Hematopoietic multipotent progenitor cell (in vitro differentiated cells): ENCODE data around the gene SLIT3. TPM values are rescaled to one million over a fixed set of nuclear protein-coding genes. Genes with fewer than 3 reads are reported as not detected.

ENCODE experiments used
- DNase-seq, 3 donors: peaks; one replicate each; pipeline ENCODE4 v3.0.0-alpha.2; 2011 to 2015; ENCODE audit warnings: low read depth in 2 of 3, low spot score in 2 of 3
- total RNA-seq: library from RNA; depleted of rRNA; stranded (reverse); fragments of >200 nt; gene quantifications from one replicate; pipeline ENCODE4 v1.2.3, GENCODE V29; 2012

SLIT3 gene
- total RNA-seq, 1 donor = under 0.01 TPM

DNA sequence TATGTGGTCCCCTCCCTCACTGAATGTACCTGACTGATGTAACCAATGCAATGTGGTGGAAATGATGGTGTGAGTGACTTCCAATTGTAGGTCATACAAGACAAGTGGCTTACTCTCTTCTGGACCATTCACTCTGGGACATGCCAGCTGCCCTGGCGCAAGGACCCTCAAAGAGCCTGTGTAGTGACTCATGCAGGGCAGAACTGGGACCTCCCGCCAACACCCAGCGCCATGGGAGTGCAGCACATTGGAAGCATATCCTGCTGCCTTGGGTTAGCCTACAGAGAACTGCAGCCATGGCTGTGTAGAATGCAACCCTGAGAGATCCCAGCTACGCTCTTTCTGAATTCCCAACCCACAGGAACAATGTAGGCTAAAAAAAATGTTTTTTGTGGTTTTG, 631.8 kb downstream of the SLIT3 start:
- DNase-seq = no peak

GRCh38 chr5:168668078-168668477, 632.9 kb downstream of the SLIT3 start:
- no peak for DNase-seq

DNA sequence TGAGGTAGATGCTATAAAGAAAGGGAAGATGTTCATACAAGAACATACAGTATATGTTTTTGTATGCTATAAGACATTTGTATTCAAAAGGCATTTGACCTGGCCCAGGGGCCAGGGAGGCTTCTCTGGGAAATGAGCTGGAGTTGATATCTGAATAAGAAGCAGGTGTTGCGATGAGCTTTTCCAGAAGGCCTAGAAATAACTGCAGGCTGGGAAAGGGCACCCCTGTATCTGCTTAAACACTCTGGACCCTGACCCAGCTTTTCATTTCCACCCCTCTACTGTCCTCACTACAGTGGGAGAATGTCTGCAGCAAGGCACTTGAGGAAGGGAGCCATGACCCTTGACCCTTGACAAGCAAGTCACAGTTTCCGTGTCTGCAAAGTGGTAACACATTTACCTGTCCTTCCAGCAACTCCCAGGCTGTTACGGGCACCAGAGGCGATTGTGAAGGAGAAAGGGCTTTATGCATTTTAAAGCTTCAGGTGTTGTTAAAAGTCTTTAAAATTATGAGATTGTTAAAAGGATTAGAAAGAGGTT, 633.6 kb downstream of the SLIT3 start:
- DNase-seq = no peak

DNA sequence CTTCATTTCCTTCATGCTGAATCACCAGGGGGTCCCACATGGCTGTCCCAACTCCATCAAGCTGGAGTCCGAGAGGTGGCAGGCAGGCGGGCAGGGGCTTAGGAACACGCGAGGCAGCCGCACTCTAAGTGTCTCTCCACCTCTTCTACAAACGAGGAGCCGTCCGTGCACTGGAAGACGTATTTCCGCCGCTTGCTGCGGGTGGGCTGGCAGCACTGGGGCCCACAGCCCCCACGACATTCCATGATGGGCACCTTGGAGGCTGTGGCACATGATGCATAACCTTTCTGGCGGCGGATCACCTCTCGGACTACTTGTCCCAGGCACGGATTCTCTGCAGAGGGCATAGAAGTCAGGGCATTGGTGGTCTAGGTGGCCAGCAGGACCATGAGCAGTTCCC, 634.6 kb downstream of the SLIT3 start:
- no peak for DNase-seq

DNA sequence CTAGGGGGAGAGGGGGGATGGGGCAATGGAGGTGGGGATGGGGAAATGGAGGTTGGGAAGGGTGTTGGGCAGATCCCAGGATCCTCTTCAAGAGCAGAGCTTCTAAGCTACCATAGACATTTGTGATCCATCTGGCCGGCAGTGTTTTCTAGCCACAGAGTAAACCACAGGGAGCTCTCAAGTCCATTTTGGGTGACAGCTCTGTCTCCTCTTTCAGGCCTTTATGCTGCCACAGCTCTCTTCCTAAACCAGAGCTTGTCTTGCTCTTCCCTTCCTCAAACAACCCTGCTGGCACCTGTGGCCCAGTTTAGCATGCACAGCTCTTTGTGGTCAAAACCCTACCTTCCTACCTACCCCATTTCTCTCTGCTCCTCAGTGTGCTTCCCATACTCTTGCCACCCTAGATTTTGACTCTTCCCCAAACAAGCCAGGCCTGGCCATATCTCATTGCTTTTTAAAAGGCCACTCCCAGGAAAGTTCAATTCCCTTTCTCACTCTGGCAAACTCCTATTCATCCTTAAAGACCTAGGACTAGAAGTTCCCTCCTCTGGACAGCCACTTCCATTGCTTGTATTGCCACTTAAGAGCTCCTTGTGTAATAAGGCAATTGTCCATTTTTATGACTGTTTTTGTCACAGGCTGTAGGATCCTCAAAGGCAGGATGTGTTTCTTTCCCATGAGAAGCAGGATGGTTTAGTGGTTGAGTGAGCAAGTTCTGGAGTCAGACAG, 637.5 kb downstream of the SLIT3 start:
- DNase-seq = no peak

DNA sequence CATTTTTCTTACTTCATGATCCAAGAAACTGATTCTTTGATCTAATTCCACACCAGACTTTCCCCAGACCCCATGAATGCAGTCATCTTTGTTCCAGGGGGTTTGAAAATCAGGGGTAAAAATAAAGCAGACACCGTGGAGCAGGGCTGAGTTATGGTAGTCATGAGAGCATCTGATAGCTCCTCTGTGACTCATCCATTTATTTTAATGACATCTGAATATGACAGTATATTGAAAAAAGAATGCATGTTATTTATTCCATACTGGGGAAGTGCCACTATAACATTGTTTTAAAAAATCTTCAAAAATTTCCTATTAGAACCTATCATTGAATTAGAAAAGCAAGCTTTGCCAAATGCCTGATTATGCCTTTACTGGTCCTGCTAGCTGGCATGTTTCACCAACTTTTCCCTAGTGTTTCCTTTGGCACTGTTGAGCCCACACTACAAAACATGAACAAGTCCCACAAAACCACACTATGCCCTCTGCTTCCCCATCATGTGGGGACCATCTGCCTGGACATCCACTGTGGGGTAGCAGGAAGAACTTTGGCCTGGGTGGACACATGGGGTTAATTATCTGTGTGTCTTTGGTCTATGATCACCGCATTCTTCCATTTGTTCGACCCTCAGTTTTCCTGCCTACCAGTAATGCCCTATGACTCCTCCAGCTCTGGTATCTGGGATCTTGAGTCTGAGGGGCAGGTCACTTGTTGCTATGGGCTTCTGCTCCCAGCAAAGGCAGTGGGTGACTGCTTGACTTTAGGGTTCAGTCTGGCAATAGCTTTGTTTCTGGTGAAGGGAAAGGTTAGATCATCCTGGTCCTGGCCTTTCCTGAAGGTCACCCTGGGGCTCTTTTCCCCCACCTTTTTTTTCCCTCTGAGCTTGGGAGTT, 639.1 kb downstream of the SLIT3 start:
- DNase-seq = no peak

DNA sequence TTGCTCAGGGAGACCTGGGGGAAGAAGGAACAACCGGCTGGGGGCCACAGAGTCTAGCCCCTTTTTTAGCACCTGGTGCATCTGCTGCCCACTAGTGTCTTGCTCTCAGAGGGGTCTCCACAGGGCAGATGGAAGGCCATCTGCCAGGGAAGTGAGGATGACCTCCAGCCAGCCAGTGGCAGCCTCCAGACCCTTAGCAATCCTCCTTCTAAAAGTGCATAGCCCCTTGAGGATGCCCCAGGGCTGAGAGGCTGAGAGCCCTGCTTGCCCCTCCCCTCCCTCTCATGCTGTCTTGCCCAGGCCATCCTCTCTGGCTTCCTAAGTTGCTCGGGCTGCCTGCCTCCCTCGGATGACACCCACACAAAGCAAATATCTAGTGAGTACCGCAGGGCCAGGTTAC, 640.2 kb downstream of the SLIT3 start:
- DNase-seq = no peak

DNA sequence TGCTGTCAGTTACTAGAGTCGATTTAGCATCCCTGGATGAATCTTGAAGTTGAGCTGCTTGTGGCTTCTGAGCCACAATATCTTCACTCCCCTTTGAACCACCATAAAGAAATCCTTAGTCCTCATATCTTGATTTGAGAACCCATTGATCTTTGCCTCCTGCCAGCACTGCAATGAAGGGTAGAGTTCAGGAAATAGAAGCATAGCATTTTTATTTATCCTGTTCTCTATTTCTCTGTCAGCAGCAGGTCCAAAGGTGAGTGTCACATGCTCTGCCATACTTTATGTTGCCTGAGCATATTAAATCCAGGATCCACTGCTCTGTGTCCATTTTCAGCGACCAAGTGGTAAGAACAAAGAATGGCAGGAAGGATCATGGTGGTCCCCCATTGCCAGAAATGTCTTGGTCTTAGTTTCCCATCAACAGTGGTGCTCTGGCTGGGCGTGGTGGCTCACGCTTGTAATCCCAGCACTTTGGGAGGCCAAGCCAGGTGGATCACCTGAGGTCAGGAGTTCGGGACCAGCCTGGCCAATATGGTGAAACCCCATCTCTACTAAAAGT, 641.6 kb downstream of the SLIT3 start:
- no peak for DNase-seq

DNA sequence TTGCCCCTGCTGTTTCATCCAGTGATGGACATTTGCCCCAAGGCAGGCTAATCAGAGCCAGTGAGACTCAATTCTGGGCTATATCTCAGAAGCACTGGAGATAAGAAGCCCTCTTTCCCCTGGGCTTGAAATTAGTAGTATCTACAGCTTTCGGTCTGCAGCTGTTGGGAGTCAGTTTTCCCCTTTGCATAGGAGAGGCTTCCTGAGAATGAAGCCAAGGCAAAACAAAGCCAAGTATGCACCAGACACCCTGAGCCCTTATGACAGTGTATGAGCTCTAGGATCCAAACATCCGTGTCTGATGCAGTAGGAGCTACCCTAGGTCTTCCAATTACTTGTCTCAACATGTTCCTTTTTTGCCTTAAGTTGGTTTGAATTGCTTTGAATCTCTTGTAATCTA, 642.5 kb downstream of the SLIT3 start:
- DNase-seq = no peak

GRCh38 chr5:168656633-168657032, 644.3 kb downstream of the SLIT3 start:
- no peak for DNase-seq

- no peak for DNase-seq
These were observed 645.6 kb downstream of the SLIT3 start for GRCh38 chr5:168655316-168655715.

DNA sequence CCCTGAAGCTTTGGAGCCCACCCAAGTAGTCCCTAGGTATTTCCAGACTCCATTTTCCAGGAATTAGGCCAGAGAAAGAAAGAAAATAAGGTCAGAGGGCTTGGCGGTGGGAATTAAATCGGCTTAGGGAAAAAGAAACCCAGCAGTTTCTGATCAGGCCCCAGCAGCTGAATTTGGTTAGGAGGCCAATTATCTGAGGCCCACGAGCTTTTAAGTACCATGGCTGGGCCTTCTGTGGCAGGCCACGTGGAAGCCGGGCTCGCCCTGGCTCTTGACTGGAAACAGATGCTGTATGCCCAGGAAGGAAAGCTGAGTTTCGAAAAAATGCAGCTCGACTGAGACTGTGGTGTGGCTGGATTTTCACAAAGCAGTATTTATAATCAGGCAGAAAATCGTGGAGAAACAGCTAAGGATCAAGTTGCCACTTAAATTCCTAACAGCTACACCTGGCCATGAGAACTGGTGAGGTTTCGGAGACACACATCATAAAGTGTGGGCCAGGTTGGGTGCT, 646.7 kb downstream of the SLIT3 start:
- DNase-seq = peak in 1 of 3 donors; percentile 21

DNA sequence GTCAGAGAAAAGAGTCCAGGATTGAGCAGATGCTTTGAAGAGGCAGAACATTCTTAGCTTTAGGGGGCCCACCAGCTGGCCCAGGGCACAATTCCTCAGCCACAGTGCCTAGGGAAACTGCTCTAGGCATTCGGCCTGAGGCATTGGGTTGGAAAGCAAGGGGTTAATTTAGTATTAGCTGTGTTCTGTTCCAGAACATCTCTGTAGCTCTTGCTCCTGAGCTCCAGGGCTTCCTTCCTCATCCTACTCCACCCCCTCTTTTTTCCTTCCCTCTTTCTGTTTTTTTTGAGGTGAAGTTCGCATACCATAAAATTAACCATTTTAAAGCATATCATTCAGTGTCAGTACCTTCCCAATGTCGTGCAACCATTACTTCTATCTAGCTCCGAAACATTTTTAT, 647.3 kb downstream of the SLIT3 start:
- DNase-seq = no peak

DNA sequence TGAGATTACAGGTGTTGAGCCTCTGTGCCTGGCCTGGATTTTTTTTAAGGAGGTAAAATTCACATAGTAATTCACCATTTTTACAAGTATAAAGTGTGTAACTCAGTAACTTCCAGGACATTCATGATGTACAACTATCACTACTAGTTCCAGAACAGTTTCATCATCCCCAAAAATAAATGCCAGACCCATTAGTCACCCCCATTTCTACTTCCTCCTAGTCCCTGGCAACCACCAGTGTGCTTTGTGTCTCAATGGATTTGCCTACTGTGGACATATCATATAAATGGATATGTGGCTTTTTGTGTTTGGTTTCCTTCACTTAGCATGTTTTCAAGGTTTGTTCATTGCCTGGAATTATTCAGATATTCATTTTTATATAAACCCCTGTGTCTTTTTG, 649.3 kb downstream of the SLIT3 start:
- DNase-seq = no peak

DNA sequence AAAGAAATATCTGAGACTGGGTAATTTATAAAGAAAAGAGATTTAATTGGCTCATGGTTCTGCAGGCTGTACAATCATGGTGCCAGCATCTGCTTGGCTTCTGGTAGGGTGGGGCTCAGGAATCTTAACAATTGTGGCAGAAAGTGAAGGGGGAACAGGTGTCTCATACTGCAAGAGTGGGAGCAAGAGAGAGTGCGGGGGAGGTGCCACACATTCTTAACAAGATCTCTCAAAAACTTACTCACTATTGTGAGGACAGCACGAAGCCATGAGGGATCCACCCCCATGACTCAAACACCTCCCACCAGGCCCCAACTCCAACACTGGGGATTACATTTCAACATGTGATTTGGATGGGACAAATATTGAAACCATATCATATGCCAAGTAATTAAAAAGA, 651.6 kb downstream of the SLIT3 start:
- no peak for DNase-seq

DNA sequence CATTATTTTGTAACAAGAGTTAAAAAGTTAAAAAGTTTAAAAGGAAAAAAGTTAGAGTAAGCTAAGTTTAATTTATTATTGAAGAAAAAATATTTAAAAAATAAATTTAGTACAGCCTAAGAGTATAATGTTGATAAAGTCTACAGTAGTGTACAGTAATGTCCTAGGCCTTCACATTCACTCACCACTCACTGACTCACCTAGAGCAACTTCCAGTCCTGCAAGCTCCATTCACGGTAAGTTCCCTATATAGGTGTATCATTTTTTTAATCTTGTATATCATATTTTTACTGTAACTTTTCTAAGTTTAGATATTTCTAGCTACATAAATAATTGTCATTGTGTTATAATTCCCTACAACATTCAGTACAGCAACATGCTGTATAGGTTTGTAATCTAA, 652.4 kb downstream of the SLIT3 start:
- no peak for DNase-seq

GRCh38 chr5:168648016-168648415, 652.9 kb downstream of the SLIT3 start:
- DNase-seq = no peak

GRCh38 chr5:168647083-168647482, 653.9 kb downstream of the SLIT3 start:
- DNase-seq = no peak

DNA sequence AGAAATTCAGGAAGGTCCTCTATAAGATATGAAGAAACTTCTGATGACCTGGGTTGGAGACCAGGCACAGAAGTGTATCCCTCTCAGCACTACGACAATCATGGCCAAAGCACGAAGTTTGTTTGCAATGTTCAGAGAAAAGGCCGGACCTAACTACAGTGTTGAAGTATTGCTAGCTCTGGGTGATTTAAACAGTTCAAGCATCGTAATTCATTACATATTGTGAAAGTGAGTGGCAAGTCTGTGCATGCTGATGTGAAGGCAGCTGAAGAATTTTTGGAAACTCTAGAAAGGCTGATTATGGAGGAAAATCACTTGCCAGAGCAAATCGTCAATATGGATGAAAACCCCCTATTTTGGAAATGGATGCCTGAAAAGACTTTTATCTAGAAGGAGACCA, 654.6 kb downstream of the SLIT3 start:
- DNase-seq = no peak

DNA sequence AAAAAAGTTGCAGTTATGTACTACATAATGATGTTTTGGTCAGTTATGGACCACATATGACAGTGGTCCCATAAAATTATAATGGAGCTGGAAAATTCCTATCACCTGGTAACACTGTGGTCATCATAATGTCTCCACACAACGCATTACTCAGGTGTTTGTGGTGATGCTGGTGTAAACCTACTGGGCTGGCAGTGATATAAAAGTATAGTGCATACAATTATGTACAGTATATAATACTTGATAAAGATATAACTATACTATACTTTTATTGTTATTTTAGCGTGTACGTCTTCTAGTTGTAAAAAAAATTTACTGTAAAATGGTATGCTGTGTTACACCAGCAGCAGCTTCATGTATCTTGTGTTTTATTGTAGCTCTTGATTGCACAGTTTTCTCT, 655.7 kb downstream of the SLIT3 start:
- DNase-seq = no peak

DNA sequence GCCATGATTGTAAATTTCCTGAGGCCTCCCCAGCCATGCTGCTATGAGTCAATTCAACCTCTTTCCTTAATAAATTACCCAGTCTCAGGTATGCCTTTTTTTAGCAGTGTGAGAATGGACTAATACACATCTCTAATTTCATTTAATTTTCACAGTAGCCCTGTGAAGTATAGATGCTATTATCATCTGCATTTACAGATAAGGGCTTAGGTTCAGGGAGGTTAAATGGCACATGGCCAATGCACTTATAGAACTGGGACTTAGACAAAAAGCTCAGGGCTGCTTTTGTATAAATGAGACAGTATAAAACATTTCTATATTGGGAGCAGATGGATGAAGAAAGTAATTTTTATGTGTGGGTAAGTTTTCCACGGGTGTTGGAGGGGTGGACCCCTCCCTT, 658.9 kb downstream of the SLIT3 start:
- DNase-seq = no peak
